Stimulated activated CD4-positive, alpha-beta T cell treated with anti-CD3 and anti-CD28 coated beads, Interleukin-15, amount 100 ng/mL, for 48 hours (primary cell): Measurements from ENCODE around the gene FOXL3.

Experiments
- DNase-seq, 2 donors: peaks; one replicate each; pipeline ENCODE4 v3.0.0-alpha.2; 2020; ENCODE audit warnings: low read depth in 2 of 2

Gene FOXL3

GRCh38 chr7:338295-339061 is 48.5 kb downstream of the FOXL3 start:
- no peak for DNase-seq

GRCh38 chr7:339062-339342 is 49.0 kb downstream of the FOXL3 start:
- no peak for DNase-seq

- no peak for DNase-seq
Measured at GRCh38 chr7:339696-340095, 49.7 kb downstream of the FOXL3 start.

GRCh38 chr7:340200-340937 is 50.4 kb downstream of the FOXL3 start:
- no peak for DNase-seq
